SIG-M5 treated with dmso at 0.1 percent for 504 hours (cell line): ENCODE results near the gene UBXN2A.

Experiments used
- DNase-seq: peaks from one replicate; lab custom pipeline; 2025; ENCODE audit not compliant: unreplicated experiment; lab: John Stamatoyannopoulos, UW

The UBXN2A gene, protein sequence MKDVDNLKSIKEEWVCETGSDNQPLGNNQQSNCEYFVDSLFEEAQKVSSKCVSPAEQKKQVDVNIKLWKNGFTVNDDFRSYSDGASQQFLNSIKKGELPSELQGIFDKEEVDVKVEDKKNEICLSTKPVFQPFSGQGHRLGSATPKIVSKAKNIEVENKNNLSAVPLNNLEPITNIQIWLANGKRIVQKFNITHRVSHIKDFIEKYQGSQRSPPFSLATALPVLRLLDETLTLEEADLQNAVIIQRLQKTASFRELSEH

DNA sequence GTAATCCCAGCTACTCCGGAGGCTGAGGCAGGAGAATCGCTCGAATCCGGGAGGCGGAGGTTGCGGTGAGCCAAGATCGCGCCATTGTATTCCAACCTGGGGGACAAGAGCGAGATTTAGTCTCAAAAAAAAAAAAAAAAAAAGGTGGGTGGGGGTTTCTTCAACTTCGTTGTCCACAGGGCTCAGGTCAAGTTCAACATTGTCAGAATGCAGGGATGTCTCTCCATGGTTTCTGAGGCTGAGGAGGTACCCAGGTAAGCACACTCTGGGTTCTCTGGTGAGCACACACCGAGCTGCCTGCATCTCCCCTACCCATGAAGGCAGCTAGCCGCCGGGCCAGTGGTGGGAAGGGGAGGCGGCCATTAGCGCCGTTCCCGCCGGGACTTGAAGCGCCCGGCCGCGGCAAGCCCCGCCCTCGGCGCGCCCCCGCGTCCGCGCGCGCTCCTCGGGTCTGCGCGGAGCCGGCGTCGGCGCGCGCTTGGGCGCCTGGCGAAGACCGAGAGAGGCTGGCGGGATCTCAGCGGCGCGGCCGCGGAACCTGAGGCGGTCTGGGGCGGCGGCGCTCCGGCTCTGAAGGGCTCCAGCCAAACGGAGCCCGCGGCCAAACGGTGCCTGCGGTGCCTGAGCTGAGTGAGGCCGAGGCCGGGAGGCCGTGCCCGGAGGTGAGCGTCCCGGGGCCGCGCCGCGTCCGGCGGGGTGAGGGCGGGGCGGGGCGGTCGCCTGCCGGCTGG lies at the start of gene UBXN2A:
UBXN2A (plus strand) TSS at position 477 of the 731 bp plus-strand sequence. CDS start 17,852 bp downstream, outside the sequence.
- peak; percentile 68 for DNase-seq

DNA sequence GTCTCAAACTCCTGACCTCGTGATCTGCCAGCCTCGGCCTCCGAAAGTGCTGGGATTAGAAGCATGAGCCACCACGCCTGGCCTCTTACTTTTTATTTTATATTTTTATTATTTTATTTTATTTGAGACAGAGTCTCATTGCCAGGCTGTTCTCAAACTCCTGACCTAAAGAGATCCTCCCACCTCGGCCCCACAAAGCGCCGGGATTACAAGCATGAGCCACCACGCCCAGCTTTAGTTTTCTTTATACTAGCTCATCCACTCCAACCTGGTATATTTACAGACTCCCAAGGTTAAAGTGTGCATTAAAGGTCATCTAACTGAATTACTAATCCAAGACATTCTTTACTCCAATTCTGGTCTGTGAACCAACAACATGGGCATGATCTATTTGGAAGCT lies 40.1 kb upstream of the UBXN2A start:
- no peak for DNase-seq

DNA sequence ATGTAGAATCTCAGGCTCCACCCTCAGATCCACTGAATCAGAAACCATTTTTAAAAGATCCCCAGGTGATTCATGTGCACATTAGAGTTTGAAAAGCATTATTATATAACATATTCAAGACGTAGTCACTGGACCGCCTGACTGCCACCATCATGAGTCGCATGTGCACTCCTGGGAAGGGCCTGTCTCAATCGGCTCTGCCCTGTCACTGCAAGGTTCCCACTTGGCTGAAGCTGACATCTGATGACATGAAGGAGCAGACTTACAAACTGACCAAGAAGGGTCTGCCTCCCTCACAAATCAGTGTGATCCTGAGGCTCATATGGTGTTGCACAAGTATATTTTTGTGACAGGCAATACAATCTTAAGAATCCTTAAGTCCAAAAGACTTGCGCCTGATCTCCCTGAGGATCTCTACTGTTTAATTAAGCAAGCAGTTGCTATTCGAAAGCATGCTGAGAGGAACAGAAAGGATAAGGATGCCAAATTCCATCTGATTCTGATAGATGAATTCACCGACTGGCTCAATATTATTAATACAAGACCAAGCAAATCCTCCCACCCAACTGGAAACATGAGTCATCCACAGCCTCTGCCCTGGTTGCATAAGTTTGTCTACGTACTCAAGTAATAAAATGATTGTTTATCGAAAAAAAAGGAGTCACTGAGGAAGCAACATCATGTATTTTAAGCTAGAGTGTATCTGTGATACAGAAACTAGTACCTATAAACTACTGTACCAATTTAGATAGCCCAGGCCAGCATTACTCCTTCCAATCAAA lies 39.5 kb upstream of the UBXN2A start:
- peak; percentile 55 for DNase-seq

DNA sequence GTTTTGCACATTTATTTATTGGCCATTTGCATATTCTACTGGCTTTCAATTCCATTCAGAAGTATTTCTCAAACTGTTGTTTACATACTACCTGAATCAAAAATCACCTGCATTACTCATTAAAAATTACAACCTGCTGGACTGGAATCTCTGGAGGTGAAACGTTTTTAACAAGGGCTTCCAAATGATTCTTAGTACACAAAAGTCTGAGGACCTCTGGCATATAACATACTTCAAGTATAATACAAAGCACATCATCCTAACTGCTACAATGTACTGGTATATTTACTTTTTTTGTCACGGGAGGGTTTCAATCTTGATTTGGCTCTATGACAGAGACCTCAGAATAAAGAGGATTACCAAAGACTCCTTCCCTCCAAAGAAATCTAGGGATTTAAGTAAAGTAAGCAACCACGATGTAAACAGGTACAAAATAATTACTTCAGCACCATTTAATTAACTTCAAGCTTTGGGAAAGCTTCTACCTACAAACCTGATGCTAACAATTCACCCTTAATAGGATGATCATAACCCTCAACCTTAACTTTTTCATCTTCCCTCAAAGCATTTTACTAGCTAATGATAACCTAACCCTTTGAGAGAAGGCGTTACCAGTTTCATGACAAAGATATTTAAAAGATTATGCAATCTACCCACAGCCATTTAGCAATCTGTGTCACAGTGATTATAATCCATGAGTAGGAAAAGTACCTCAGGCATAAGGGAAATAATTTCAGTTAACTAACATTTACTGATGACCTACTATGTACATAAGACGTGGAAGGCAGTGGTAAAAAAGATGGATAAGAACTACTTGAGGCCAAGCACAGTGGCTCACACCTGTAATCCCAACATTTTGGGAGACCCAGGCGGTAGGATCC lies 38.1 kb upstream of the UBXN2A start:
- peak; percentile 82 for DNase-seq

DNA sequence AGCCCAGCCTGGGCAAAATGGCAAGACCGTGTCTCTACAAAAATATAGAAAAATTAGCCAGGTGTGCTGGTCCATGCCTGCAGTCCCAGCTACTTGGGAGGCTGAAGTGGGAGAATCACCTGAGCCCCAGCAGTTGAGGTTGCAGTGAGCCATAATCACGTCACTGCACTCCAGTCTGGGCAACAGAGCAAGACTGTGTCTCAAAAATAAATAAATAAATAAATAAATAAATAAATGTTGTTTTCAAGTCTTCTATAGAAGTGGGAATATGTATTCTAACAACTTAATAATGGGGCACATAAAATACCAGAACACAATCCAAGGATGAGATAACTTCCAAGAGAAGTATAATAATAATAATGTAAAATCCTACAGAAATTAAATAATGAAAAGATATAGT lies 37.2 kb upstream of the UBXN2A start:
- no peak for DNase-seq

DNA sequence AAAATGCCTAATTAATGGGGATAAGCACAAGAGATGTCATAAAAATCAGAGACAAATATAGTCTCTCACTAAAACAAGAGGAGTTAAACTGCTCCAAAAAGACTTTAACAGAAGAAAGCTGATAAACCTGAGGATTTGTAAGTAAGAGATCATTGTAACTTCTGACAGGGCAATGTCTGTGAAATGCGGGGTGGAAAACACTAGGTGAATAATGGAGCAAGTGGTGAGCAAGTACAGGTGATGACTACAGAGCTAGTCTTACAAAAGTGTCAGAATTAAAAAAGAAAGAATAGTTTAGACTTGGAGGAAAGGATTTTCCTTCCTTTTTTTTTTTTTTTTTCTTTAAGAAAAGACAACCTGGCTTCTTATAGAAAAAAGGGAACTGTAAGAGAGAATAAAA lies 36.0 kb upstream of the UBXN2A start:
- DNase-seq: no peak

DNA sequence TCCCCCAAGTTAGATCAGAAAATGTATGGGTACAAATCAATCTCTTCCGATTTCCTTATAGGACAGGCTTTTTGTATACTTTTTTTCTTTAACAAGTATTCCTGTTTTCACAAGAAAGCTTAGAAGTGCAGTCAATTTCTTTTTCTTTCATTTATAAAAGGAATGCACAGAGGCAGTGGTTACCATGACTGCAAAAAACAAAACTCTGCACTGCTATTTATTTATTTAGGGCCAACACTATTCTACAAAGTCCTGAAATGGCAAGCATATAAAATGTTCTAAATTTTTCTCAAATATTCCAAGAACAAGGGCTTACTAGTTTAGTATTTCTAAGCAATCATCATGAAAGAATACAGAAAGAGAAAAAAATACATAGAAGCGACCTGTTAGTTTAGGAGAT lies 35.6 kb upstream of the UBXN2A start:
- DNase-seq: no peak

DNA sequence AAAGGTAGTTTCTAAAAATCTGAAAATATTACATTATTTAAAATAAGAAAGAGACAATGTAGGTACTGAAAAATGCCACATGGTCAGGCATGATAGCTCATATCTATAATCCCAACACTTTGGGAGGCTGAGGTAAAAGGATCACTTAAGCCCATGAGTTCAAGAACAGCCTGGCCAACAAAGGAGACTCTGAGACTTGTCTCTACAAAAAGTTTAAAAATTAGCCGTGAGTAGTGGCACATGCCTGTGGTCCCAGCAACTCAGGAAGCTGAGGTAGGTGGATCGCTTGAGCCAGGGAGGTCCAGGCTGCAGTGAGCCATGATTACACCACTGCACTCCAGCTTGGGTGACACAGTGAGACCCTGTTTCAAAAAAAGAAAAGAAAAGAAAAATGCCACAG lies 35.1 kb upstream of the UBXN2A start:
- no peak for DNase-seq

DNA sequence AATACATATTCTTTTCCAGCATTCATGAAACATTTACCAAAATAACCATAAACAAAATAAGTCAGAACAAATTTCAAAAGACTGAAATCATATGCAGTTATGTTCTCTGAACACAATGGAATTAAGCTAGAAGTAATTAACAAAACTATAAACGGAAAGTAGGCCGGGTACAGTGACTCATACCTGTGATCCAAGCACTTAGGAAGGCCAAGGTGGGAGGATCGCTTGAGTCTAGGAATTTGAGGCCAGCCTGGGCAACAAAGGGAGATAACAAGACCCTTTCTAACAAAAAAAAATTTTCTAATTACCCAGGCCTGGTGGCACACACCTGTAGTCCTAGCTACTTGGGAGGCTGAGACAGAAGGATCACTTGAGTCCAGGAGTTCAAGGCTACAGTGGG lies 28.2 kb upstream of the UBXN2A start:
- DNase-seq: no peak

DNA sequence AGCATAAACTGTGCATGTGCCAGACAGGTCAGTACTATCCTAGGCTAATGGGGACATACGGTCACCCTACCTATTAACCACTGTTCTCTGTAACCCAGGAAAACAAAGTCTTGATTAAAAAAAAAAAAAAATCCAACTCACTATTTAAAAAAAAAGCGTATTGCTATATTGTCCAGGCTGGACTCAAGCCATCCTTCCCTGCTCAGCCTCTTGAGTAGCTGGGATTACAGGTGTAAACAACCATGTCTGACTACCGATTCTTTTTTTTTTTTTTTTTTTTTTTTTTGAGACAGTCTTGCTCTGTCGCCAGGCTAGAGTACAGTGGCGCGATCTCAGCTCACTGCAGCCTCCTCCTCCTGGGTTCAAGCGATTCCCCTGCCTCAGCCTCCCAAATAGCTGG lies 24.9 kb upstream of the UBXN2A start:
- no peak for DNase-seq

DNA sequence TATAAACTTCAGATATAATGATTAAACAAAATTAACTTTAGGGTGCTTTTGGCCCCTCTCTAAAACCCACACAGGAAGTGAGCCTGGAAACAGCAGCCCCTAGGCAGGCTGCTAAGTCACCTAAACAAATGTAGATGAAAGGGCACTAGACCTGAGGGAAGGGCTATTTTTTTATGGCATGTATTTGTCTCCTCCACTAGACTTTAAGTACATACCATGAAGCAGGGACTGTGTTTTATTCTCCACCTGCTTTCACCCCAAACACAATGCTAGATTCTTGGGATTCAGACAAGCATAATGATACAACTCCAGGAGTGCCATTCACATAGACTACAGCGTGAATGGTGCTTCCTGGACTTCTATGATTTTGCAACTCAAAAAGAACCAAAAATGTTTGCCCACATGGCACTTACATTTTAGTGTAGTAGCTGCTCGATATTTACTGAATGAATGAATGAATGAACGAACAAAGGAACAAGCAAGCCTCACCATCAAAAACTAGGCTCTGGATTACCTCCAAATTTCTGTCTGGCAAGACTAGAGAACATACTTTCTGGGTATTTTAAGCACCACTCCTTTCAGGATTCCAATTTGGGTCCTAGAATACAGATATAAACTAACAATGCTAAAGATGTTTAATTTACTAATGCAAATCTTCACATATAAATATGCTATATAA lies 23.4 kb upstream of the UBXN2A start:
- DNase-seq: no peak

DNA sequence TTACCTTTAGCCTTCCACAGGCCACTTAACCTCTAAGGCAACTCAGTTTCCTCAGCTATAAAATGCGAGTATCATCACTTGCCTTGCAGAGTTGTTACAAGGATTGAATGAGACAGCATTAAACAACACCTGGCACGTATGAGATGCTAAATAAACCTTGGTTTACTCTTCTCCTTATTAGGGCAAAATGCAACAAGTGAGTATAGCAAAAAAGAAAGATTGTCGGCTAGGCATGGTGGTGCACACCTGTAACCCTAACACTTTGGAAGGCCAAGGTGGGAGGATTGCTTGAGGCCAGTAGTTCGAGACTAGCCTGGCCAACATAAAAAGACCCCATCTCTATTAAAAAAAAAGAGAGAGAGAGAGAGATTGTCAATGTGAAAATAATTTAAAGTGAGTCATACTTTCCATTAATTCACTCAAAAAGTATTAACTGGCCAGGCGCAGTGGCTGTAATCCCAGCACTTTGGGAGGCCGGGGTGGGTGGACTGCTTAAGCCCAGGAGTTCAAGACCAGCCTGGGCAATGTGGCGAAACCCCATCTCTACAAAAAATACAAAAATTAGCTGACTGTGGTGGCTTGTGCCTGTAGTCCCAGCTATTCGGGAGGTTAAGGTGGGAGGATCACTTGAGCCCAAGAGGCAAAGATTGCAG lies 21.3 kb upstream of the UBXN2A start:
- DNase-seq: no peak

DNA sequence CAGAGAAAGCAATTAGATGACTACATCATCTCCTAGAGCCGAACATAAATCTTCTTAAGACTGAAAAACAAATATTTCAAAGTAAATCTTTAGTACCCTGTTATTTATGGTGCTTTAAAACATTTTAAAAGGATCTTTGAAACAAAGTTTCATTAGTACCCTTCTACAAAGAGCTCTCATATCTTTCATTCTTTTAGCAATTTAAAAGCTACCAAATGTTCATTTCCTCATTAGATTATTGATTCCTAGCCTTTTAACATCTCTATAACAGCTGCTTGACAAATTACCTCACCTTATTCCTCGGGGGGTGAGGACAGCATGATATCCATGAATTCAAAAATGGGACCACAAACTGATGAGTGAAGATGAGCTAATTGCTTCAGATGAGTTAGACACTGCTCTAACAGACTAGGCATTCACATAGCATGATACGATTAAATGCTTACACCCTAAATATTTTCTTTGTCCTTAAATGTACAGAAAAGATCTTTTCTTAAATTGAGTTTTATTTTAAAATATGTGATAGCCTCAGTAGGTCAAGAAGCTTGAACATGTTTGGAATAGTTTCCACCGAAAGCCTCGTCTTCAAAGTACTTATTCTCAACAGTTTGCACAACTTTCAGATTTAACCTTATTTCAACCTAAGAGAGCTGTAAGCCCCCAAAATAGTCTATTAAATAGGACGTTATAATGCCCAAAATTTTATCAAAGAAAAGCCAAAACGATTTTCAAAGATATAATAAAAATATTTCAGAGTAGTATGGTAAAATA lies 15.5 kb upstream of the UBXN2A start:
- DNase-seq: no peak

DNA sequence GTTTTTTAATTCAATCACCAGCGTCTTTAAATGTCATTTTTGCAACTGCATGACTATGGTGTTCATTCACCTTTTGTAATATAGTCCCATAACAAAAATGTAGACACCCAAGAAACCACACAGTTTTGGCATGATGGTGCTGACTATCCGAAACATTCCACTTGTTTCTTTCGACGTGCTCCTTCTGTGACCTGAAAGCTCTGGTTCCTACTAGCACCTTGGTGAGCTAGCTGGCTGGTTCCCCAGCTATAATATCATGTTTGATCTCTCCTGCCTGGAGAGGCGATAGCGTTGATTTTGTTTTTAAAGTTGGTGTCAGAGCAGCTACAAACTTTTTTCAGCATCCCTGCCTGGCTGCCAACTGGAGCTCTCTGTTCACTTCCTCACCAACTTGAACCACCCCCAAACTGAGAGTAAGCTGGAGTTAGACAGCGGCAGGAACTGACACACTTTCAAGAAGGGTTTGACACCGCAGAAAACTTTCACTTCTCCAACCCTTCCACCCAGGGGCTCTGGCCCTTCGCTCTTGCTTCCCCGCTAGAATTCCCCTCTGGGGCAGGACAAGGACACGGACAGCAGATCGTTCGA lies 14.5 kb upstream of the UBXN2A start:
- DNase-seq: peak; percentile 98

DNA sequence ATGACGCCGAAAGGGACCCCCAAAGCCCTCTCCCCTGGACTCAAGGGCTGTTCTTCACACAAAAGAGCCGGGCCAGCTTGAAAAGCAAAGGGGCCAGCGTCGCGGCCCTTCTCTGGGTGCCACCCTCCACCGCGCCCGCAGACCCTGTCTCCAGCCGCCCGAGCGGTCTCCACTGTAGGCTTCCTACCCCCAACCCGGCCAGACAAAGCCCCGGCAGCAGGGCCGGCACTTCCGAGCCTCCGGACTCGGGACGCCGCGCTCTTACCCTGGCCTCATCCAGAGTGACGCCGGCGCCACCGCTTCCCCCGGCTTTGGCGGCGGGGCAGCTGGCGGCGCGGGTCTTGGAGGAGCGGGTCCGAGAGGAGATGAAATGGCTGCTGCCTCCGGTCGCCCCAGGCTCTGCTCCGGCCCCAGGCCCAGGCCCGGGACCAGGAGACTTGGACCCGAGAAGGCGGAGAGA lies 13.9 kb upstream of the UBXN2A start:
- DNase-seq: peak; percentile 62

DNA sequence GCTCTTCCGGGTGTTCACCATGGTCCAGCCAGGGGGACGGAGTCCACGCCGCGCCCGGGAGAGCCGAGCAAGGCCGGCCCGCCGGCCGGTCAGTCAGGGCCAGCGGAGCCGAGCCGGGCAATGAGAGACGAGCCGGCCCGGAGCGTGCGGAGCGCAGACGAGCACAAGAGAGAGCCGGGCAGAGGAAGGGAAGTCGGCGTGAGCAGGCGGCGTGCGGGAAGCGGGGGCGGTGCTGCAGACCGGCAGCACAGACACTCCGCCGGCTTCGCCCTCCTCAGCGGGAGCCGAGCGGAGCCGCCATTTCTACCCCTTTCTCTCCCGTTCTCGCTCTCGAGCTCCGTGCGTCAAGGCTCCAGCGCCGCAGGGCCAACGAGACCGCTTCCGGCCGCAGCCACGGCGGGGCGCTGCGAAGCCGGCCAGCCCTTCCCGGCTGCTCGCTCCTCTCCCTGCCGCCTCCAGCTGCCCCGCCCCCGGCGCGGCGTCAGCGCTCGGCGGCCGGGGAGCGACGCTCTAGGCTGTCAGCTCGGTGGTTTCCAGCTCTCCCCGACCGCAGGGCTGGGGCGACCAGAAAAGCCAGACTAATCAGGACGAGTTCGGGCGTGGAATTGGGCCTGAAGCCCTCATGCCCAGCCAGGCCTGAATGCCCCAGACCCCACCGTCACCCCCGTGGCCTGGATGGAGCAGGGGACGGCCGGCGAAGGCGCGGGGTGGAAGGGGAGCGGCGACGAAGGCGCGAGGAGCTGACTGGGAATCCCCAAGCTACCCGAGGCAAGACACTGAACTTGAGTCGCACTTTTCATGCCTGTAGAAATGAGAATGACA lies 13.3 kb upstream of the UBXN2A start, which contains the start of gene ATAD2B:
ATAD2B (minus strand) TSS at position 374 of the 822 bp plus-strand sequence; CDS start at position 21, 353 bp downstream.
- DNase-seq: peak; percentile 90

DNA sequence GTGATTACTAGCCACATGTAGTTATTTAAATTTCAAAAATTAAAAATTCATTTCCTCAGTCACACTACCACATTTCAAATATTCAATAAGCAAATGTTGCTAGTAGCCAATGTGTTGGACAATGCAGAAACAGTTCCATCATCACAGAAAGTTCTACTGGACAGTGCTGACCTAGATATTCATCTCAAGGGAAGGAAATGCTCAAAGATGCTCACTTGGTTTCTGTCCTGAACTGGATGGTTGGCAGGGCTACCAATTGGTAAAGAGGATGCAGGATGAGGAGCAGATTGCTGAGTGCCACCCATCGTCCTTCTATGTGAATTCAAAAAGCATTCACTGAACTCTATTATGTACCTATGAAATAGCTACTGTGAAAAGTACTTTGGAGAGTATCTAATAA lies 6.0 kb upstream of the UBXN2A start:
- no peak for DNase-seq
